SH-SY5Y (cell line): ENCODE data around the gene RIIAD1.

Source experiments
- GATA2 ChIP-seq: IDR thresholded peaks from 2 replicates; pipeline ENCODE4 v1.6.1; 2011; ENCODE audit warnings: mild to moderate bottlenecking, low read depth, low read length
- GATA3 ChIP-seq: IDR thresholded peaks from 2 replicates; pipeline ENCODE4 v1.6.1; 2011; ENCODE audit warnings: low read depth, mild to moderate bottlenecking, low read length, moderate library complexity

- no peak for TF ChIP-seq GATA2
- no peak for TF ChIP-seq GATA3
Measured at GRCh38 chr1:151721788-151722510, 627 bp downstream of the RIIAD1 start.
